Thoracic aorta endothelial cell (primary cell): ENCODE measurements around the gene ZACN. TPM values are rescaled to one million over a fixed set of nuclear protein-coding genes. Genes with fewer than 3 reads are reported as not detected.

Experiments used
- small RNA-seq: library from RNA; depleted of rRNA; stranded (forward); fragments of <200 nt; gene quantifications from one replicate; pipeline ENCODE3, GENCODE V24; 2012
- total RNA-seq: library from RNA; depleted of rRNA; stranded (reverse); fragments of >200 nt; gene quantifications from 2 replicates; pipeline ENCODE4 v1.2.3, GENCODE V29; 2012

Gene ZACN
- total RNA-seq: 0.07 TPM in 1 of 2 replicates, not detected in the other

DNA sequence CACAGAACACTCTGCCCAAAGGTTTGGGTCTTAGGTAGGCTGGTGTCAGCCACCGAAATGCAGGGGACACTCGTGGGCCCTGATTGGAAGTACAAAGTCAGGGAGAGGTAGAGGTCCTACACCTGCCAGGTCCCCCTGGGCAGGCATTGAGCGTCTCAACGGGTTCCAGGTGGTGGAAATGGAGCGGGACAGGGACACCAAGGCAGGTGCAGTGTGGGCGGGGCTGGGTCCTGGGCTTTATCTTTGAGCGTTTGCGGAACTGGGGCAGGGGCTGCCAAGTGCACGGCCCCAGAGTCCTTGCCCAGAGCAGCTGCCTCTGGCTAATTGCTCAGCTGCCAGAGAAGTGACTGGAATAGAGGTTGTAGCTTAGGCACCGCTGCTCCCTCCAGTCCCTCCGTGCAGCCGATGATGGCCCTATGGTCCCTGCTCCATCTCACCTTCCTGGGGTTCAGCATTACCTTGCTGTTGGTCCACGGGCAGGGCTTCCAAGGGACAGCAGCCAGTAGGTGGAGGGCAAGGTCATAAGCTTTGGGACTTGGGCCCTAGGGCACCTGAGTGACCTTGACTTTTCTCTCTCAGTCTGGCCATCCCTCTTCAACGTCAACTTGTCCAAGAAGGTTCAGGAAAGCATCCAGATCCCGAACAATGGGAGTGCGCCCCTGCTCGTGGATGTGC, at the start of gene ZACN:
Gene ZACN, plus strand, starts transcription at position 323 of the 675 bp plus-strand sequence. Its CDS starts 83 bp downstream, at position 406.

DNA sequence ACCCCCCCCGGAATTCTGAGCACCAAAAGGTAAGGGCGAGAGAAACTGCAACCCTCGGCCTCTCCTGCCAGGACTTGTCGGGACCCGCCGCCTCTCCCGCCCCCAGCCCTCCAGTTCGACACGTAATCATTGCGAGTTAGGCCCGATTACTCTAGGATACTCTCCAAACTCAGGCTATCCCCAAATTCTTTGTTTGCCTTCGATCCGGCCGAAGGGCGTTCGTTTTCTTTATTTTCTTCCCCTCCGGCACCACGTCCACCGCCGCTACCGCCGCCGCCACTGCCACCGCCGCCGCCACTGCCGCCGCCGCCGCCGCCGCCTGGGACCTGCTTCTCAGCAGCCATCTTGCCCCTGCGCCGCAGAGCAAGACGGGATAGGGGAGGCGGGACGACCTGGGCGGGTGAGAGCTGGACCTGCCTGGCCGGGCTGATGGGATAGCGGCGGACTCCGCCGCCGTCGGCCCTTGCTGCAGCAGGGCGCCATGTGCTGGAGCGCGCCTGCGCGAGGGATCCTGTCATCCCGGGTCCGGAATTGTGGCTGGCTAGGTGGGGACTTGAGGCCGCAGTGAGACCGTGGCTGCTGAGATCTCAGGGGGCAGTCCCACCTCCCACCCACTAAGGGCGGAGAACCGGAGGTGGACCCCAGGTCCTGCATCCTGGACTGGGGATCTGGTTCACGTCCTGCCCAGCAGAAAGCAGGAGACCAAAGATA, 6.7 kb upstream of the ZACN start, which contains the start of gene SRP68:
Gene SRP68, minus strand, starts transcription at position 370 of the 711 bp plus-strand sequence. Its CDS starts 26 bp downstream, at position 344.

GRCh38 chr17:76074390-76075363, 4.3 kb upstream of the ZACN start, which contains the start of gene GALR2:
Gene GALR2, plus strand, starts transcription at chr17:76074781. Its CDS starts 103 bp downstream, at chr17:76074884.

GRCh38 chr17:76103274-76104139, 24.5 kb downstream of the ZACN start, which contains the start of gene EXOC7:
Gene EXOC7, minus strand, starts transcription at chr17:76103787. Its CDS starts 95 bp downstream, at chr17:76103692.

Small RNA genes lying within 50 kb of the gene (small RNA-seq; reads per million reads assigned to genes)
- gene MIR6868: not detected

Other genes starting within 250 kb of the ZACN start
- 3.5 and 3.7 TPM in 2 replicates for gene UNC13D, start 234.8 kb upstream of the ZACN start, total RNA-seq
- gene WBP2, start 223.8 kb upstream of the ZACN start, total RNA-seq: 21.3 and 38.9 TPM in 2 replicates
- 21.5 and 38.1 TPM in 2 replicates for gene TRIM47, start 200.6 kb upstream of the ZACN start, total RNA-seq
- gene TRIM65, start 182.2 kb upstream of the ZACN start, total RNA-seq: 16.9 and 26.8 TPM in 2 replicates
- gene MRPL38, start 174.3 kb upstream of the ZACN start, total RNA-seq: 37.6 and 43.0 TPM in 2 replicates
- 7.7 TPM in 2 replicates for gene FBF1, start 138.1 kb upstream of the ZACN start, total RNA-seq
- gene ACOX1, start 100.0 kb upstream of the ZACN start, total RNA-seq: 64.3 and 67.8 TPM in 2 replicates
- gene TEN1, start 99.9 kb upstream of the ZACN start, total RNA-seq: 11.5 and 14.1 TPM in 2 replicates
- 0.40 and 0.86 TPM in 2 replicates for gene CDK3, start 78.3 kb upstream of the ZACN start, total RNA-seq
- not detected in 2 replicates for gene EVPL, start 51.9 kb upstream of the ZACN start, total RNA-seq
- 46.4 and 48.1 TPM in 2 replicates for gene SRP68, start 6.7 kb upstream of the ZACN start, total RNA-seq
- gene GALR2, start 4.4 kb upstream of the ZACN start, total RNA-seq: not detected in 2 replicates
- 67.6 and 70.4 TPM in 2 replicates for gene EXOC7, start 24.6 kb downstream of the ZACN start, total RNA-seq
- not detected in 2 replicates for gene FOXJ1, start 62.1 kb downstream of the ZACN start, total RNA-seq
- 0.22 and 0.93 TPM in 2 replicates for gene RNF157, start 161.3 kb downstream of the ZACN start, total RNA-seq
- gene UBALD2, start 186.2 kb downstream of the ZACN start, total RNA-seq: 11.7 and 14.9 TPM in 2 replicates
- 2.6 and 2.7 TPM in 2 replicates for gene QRICH2, start 229.1 kb downstream of the ZACN start, total RNA-seq